GM12873 (cell line): ENCODE results near the gene ESYT2.

ENCODE experiments used
- TF ChIP-seq, protein P1 (sequence below): IDR thresholded peaks from 2 replicates; pipeline ENCODE4 v1.5.1; 2012; ENCODE audit warnings: low read depth, mild to moderate bottlenecking, moderate library complexity, low read length, control low read depth; ENCODE audit not compliant: insufficient read depth; ENCODE audit errors: missing control alignments

ESYT2 gene

GRCh38 chr7:158816995-158817394 lies 12.3 kb downstream of the ESYT2 start:
- TF ChIP-seq, protein P1, sequence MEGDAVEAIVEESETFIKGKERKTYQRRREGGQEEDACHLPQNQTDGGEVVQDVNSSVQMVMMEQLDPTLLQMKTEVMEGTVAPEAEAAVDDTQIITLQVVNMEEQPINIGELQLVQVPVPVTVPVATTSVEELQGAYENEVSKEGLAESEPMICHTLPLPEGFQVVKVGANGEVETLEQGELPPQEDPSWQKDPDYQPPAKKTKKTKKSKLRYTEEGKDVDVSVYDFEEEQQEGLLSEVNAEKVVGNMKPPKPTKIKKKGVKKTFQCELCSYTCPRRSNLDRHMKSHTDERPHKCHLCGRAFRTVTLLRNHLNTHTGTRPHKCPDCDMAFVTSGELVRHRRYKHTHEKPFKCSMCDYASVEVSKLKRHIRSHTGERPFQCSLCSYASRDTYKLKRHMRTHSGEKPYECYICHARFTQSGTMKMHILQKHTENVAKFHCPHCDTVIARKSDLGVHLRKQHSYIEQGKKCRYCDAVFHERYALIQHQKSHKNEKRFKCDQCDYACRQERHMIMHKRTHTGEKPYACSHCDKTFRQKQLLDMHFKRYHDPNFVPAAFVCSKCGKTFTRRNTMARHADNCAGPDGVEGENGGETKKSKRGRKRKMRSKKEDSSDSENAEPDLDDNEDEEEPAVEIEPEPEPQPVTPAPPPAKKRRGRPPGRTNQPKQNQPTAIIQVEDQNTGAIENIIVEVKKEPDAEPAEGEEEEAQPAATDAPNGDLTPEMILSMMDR: no peak

- TF ChIP-seq, protein P1: no peak
Measured at GRCh38 chr7:158816271-158816670, 13.0 kb downstream of the ESYT2 start.

- TF ChIP-seq, protein P1: no peak
Measured at GRCh38 chr7:158815800-158816128, 13.5 kb downstream of the ESYT2 start.

- TF ChIP-seq, protein P1: no peak
Measured at GRCh38 chr7:158815083-158815799, 14.1 kb downstream of the ESYT2 start.

DNA sequence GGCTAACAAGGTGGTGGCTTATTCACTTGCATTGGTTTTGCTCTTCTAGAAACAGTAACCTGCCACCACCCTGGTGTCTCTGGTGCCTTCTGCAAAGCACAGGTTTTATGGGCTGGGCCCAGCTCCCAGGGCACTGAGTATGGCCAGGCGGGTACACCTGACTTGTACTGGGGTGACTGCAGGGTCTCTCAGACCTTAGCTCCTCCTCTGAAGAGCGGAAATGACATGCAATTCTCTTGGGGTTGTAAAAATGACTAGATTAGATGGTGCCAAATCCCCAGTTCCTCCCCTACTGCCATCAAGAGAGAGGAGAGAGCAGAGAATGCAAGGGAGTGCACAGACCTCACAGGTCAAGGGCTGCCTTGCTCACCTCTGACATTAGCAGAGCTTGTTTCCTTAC lies 14.7 kb downstream of the ESYT2 start:
- TF ChIP-seq, protein P1: no peak

DNA sequence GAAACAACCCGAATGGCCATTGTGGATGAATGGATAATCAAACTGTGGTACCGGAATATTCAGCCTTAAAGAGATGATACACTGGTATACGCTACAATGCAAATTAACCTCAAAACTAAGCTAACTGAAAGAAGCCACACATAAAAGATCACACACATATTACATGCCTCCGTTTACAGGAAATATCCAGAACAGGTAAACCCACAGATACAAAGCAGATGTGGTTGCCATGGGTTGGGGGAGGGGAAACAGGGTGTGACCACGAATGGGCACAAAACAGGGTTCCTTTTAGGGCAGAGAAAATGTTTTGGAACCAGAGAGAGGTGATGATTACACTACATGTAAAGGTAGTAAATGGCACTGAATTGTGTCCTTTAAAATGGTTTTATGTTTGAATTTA lies 16.6 kb downstream of the ESYT2 start:
- TF ChIP-seq, protein P1: no peak

- TF ChIP-seq, protein P1: no peak
Measured at GRCh38 chr7:158811894-158812293, 17.4 kb downstream of the ESYT2 start.

DNA sequence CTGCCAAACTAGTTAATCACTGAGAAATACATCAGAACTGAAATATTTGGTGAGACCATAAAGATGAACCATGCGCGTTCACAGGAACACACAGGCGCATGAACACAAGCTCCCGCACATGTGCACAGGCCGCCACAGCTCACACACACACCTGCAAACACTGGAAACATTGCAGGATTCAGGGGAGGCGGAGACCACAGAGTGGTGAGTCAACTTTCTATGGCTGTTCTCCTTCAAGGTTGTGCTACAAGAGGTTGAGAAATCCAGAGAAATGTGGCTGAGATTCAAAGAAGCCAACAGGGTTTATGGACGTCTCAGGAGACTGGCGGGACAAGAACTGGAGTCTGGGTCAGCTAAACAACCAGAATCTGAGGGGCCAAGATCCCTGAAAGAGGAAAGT lies 17.8 kb downstream of the ESYT2 start:
- TF ChIP-seq, protein P1: no peak
